Endothelial cell of umbilical vein (primary cell): ENCODE data around the gene EIF4G2. TPM values are rescaled to one million over a fixed set of nuclear protein-coding genes. Genes with fewer than 3 reads are reported as not detected.

Experiments used
- BruUV-seq: library from RNA; stranded (reverse); fragments of 400-500 nt; replicated peaks from 2 replicates; lab custom pipeline; 2021; lab: Mats Ljungman, UMichigan
- CTCF ChIA-PET: fragments of 300-600, 350-600 bp; sonication (Branson Sonifier 250); formaldehyde crosslinking; loops from one replicate; lab custom pipeline; 2021; ENCODE audit warnings: antibody characterized with exemption, inconsistent platforms; lab: Charles Lee
- POLR2A ChIA-PET: fragments of 300-600, 350-600 bp; sonication (Branson Sonifier 250); formaldehyde crosslinking; loops from one replicate; lab custom pipeline; 2021; ENCODE audit warnings: antibody characterized with exemption, inconsistent platforms; lab: Charles Lee
- DNase-seq: peaks from one replicate; pipeline ENCODE4 v3.0.0-alpha.2; 2011; ENCODE audit warnings: low read depth, low spot score
- FAIRE-seq: peaks from 2 replicates; lab custom pipeline; 2011; peaks lifted over from hg19 to GRCh38; lab: Jason Lieb, UNC
- H2AFZ ChIP-seq: 2 replicates; pipeline ENCODE4 v1.6.0; 2012; ENCODE audit warnings: low read depth, low read length, control low read depth, inconsistent platforms
- H3K27ac ChIP-seq: 2 replicates; pipeline ENCODE4 v1.5.1; 2011; ENCODE audit warnings: low read depth, mild to moderate bottlenecking, control low read depth, low read length, moderate library complexity; ENCODE audit not compliant: insufficient read depth
- H3K27me3 ChIP-seq, 2 experiments: 2 replicates each; pipeline versions ENCODE4 v1.6.0 to v1.6.1; 2011; ENCODE audit warnings: low read length in 2 of 2, mixed read lengths in 1 of 2; ENCODE audit not compliant: control insufficient read depth in 2 of 2, insufficient read depth in 2 of 2
- H3K36me3 ChIP-seq, 2 experiments: 2 replicates in 1 of 2; 3 replicates in 1 of 2; pipeline ENCODE4 v1.5.1; 2011; ENCODE audit warnings: low read length in 2 of 2, mild to moderate bottlenecking in 1 of 2, moderate library complexity in 1 of 2; ENCODE audit not compliant: control insufficient read depth in 2 of 2, insufficient read depth in 2 of 2; ENCODE audit errors: extremely low read depth in 1 of 2
- H3K4me1 ChIP-seq: 3 replicates; pipeline ENCODE4 v1.5.1; 2011; ENCODE audit warnings: mild to moderate bottlenecking, low read length; ENCODE audit not compliant: control insufficient read depth, insufficient read depth; ENCODE audit errors: extremely low read depth
- H3K4me2 ChIP-seq: 2 replicates; pipeline ENCODE4 v1.6.1; 2011; ENCODE audit warnings: low read length, control low read depth, mixed read lengths; ENCODE audit not compliant: insufficient read depth
- H3K4me3 ChIP-seq, 3 experiments: fragments of 200-600 bp in 1 of 3; sonication (generic), shearing (Covaris generic) in 1 of 3; replicated peaks in 1 of 3; 2 replicates each; pipeline ENCODE4 v1.5.1; 2011 to 2016; ENCODE audit warnings: control low read depth in 3 of 3, low read length in 3 of 3, mild to moderate bottlenecking in 2 of 3, inconsistent platforms in 1 of 3, low read depth in 1 of 3, moderate library complexity in 1 of 3; ENCODE audit not compliant: insufficient read depth in 1 of 3
- H3K79me2 ChIP-seq: 2 replicates; pipeline ENCODE4 v1.6.0; 2012; ENCODE audit warnings: low read length, inconsistent platforms; ENCODE audit not compliant: control insufficient read depth, insufficient read depth
- H3K9ac ChIP-seq: replicated peaks from 2 replicates; pipeline ENCODE3; 2011; ENCODE audit warnings: low read length, control low read depth; ENCODE audit not compliant: insufficient read depth; ENCODE audit errors: extremely low read depth
- H3K9me1 ChIP-seq: replicated peaks from 3 replicates; pipeline ENCODE4 v1.6.0; 2011; ENCODE audit warnings: mild to moderate bottlenecking, low read length; ENCODE audit not compliant: control insufficient read depth, insufficient read depth; ENCODE audit errors: extremely low read depth
- H3K9me3 ChIP-seq: replicated peaks from 2 replicates; pipeline ENCODE4 v1.5.1; 2012; ENCODE audit warnings: low read length, inconsistent platforms; ENCODE audit not compliant: control insufficient read depth, insufficient read depth
- H4K20me1 ChIP-seq: replicated peaks from 2 replicates; pipeline ENCODE3; 2011; ENCODE audit warnings: mild to moderate bottlenecking, low read length; ENCODE audit not compliant: control insufficient read depth, insufficient read depth; ENCODE audit errors: extremely low read depth
- CTCF ChIP-seq, 2 donors: IDR thresholded peaks; 1 replicate in 1 of 2; 2 replicates in 1 of 2; pipeline ENCODE4 v1.5.1; 2011; ENCODE audit warnings: low read length in 2 of 2, mild to moderate bottlenecking in 2 of 2, moderate library complexity in 2 of 2, control low read depth in 1 of 2, inconsistent platforms in 1 of 2, low read depth in 1 of 2; ENCODE audit not compliant: insufficient read depth in 1 of 2; ENCODE audit errors: extremely low read depth in 1 of 2
- EZH2 ChIP-seq: IDR thresholded peaks from 2 replicates; pipeline ENCODE4 v1.6.1; 2012; ENCODE audit warnings: borderline replicate concordance, low read depth, mild to moderate bottlenecking, moderate library complexity, low read length, inconsistent platforms; ENCODE audit not compliant: severe bottlenecking
- MAX ChIP-seq: IDR thresholded peaks from 2 replicates; pipeline ENCODE4 v1.6.1; 2011; ENCODE audit not compliant: insufficient read depth, insufficient read length
- POLR2A ChIP-seq: IDR thresholded peaks from 2 replicates; pipeline ENCODE4 v1.6.1; 2012; ENCODE audit warnings: low read depth, mild to moderate bottlenecking, control low read depth, low read length
- POLR2AphosphoS5 ChIP-seq: IDR thresholded peaks from 2 replicates; pipeline ENCODE4 v1.6.1; 2012; ENCODE audit warnings: low read depth, mild to moderate bottlenecking, control low read depth, low read length, moderate library complexity; ENCODE audit not compliant: insufficient read depth
- dilution Hi-C: fragments of 300-500 bp; cut with MboI; formaldehyde crosslinking; loops from one replicate; pipeline ENCODE4 v1.15.0; 2019; ENCODE audit warnings: low sequenced_read_pairs; ENCODE audit not compliant: extremely low pct_ligation_motif_present
- intact Hi-C: fragments of 100-400 bp; cut with micrococcal nuclease; formaldehyde crosslinking; loops from one replicate; pipeline ENCODE4 v1.10.0; 2022
- polyA plus RNA-seq, 4 experiments: library from polyadenylated mRNA; depleted of rRNA in 3 of 4; stranded (reverse) in 3 of 4; unstranded in 1 of 4; fragments of >200 nt; gene quantifications; 2 replicates each; pipeline versions ENCODE4 v1.2.1 to v1.2.3, GENCODE V29; 2011 to 2012; ENCODE audit warnings: missing spikeins in 1 of 4
- total RNA-seq: library from RNA; stranded (reverse); gene quantifications from 2 replicates; pipeline ENCODE4 v1.2.3, GENCODE V29; 2021

Gene EIF4G2
- total and polyA plus RNA-seq, 2 donors (not counting 3 experiments of a cell fraction or from before 2014, with no cell fraction given): 382 to 1,194 TPM

DNA sequence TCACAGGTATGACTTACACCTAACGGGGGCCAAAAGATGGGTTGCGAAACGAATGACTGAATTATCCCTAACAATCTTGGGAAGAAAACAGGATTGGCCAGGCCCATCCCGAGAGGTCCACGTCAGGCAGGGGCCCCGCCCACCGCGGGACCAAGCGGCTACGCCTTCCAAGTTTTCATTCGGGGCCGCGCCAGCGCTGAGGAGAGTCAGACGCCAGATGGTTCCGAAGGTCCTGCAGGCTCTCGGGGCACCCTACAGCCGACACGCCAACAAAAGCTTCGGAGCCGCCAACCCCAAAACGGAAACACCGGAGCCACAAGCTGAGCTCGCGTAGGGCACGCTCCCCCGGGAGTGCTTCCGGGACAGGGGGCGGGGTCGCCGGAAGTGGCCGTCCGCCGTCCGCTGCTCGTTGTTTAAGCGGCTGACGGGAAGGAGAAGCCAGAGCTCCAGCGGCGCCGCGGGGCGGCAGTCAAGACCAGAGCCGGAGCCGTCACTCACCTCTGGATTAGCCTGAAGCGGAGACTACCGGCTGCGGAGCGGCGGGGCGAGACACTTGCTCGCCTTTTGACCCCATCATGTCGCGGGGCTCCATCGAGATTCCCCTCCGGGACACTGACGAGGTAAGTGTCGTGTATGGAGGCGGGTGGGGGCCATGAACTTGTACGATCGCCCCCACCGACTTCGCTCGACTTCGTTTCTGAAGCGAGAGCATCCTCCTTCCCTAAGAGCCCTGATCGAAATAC, 57.7 kb downstream of the EIF4G2 start, which contains the start of gene CTR9:
TSS of gene CTR9 (plus strand) at position 409 of the 743 bp plus-strand sequence. CDS start at position 576, 167 bp downstream.
- TF ChIP-seq MAX: peak; percentile 33
- peak; percentile 98 for TF ChIP-seq POLR2A
- peak in 1 of 2 donors; percentile 35 for TF ChIP-seq CTCF (IDR thresholded peaks at IDR 0.05; ENCODE audit: extremely low read depth in 1 of 2, insufficient read depth in 1 of 2, low read depth in 1 of 2, low read length in 2 of 2)
- peak; percentile 95 for TF ChIP-seq POLR2AphosphoS5
- TF ChIP-seq EZH2: no peak
- TSS peak; percentile 90 for BruUV-seq
- peaks cover 19% of the 10 kb centered on the region for H3K79me2 ChIP-seq
- peak within 1 kb of the TSS; percentile 90 for H3K9ac ChIP-seq
- peak within 1 kb of the TSS; percentile 98 for H3K4me2 ChIP-seq
- intact Hi-C loops: no loop called here
- peak within 1 kb of the TSS; percentile 79 to 99 (median 92) for H3K4me3 ChIP-seq
- dilution Hi-C loops: no loop called here
- peak; percentile 95 for FAIRE-seq
- H3K36me3 ChIP-seq: peaks cover 0 to 12% of the 10 kb centered on the region in 2 experiments
- H4K20me1 ChIP-seq: peaks cover 3% of the 10 kb centered on the region
- peak; percentile 96 for DNase-seq
- ChIA-PET POLR2A (interaction anchor here (0.6 to 0.8 kb wide), 5 partner anchors 39 to 448 kb away, joined by 3 to 8 read pairs (median 3); partner anchors contain the start of gene EIF4G2), CTCF (interaction anchor here (1.0 to 1.3 kb wide), 2 partner anchors 13 to 20 kb away, joined by 5 read pairs; no protein-coding TSS in a partner anchor)
- H2AFZ ChIP-seq: peak within 1 kb of the TSS; percentile 84
- H3K27ac ChIP-seq: peak within 1 kb of the TSS; percentile 59
- H3K27me3 ChIP-seq: no peaks in the 10 kb centered on the region
- H3K4me1 ChIP-seq: peaks cover 13% of the 10 kb centered on the region
- no peaks in the 10 kb centered on the region for H3K9me3 ChIP-seq
- no peaks in the 10 kb centered on the region for H3K9me1 ChIP-seq
